RWPE2 (cell line): ENCODE measurements around the gene JPH3.

Experiments used
- ATAC-seq: fragments of 200-7000 bp; cut with Tn5 transposase; 3 replicates; pipeline ENCODE4 v1.9.1; 2021; ENCODE audit warnings: low read depth
- DNase-seq: peaks from one replicate; pipeline ENCODE4 v3.0.0-alpha.2; 2020; ENCODE audit warnings: low spot score
- H3K27ac ChIP-seq: fragments of 450-650 bp; 2 replicates; pipeline ENCODE4 v1.5.1; 2017; ENCODE audit warnings: mild to moderate bottlenecking; ENCODE audit not compliant: poor library complexity, severe bottlenecking
- H3K27me3 ChIP-seq: fragments of 250-450 bp; sonication (Bioruptor Pico); 2 replicates; pipeline ENCODE4 v1.5.1; 2021; ENCODE audit warnings: mild to moderate bottlenecking, moderate library complexity; ENCODE audit not compliant: insufficient read depth, poor library complexity, severe bottlenecking
- H3K36me3 ChIP-seq: fragments of 250-450 bp; sonication (Bioruptor Pico); 2 replicates; pipeline ENCODE4 v1.5.1; 2020; ENCODE audit warnings: low read depth, mild to moderate bottlenecking, moderate library complexity
- H3K4me1 ChIP-seq: fragments of 250-450 bp; sonication (Bioruptor Pico); 2 replicates; pipeline ENCODE4 v1.5.1; 2021; ENCODE audit warnings: mild to moderate bottlenecking, moderate library complexity; ENCODE audit not compliant: insufficient read depth, poor library complexity, severe bottlenecking
- H3K4me3 ChIP-seq: fragments of 250-450 bp; sonication (Bioruptor Pico); 2 replicates; pipeline ENCODE4 v1.5.1; 2021; ENCODE audit warnings: mild to moderate bottlenecking, moderate library complexity; ENCODE audit not compliant: severe bottlenecking
- H3K9me3 ChIP-seq: fragments of 250-450 bp; sonication (Bioruptor Pico); 2 replicates; pipeline ENCODE4 v1.5.1; 2021; ENCODE audit warnings: mild to moderate bottlenecking, moderate library complexity; ENCODE audit not compliant: severe bottlenecking
- CTCF ChIP-seq: fragments of 450-650 bp; IDR thresholded peaks from one replicate; pipeline ENCODE4 v1.5.1; 2017; ENCODE audit warnings: mild to moderate bottlenecking, moderate library complexity; ENCODE audit not compliant: poor library complexity, severe bottlenecking

Gene JPH3

GRCh38 chr16:87706278-87707000 lies 104.1 kb downstream of the JPH3 start:
- DNase-seq (no peak), ATAC-seq (no peak)
- Histone ChIP-seq H3K4me3 (no peak overlapping the region), H3K27ac (no peak overlapping the region), H3K36me3 (peaks cover 31% of the 10 kb centered on the region), H3K9me3 (no peaks in the 10 kb centered on the region), H3K4me1 (no peaks in the 10 kb centered on the region), H3K27me3 (no peaks in the 10 kb centered on the region)
- TF ChIP-seq CTCF = no peak

- Histone ChIP-seq H3K4me1 (no peaks in the 10 kb centered on the region), H3K4me3 (no peak overlapping the region), H3K27me3 (no peaks in the 10 kb centered on the region), H3K9me3 (no peaks in the 10 kb centered on the region), H3K27ac (no peak overlapping the region), H3K36me3 (peaks cover 26% of the 10 kb centered on the region)
- no peak for TF ChIP-seq CTCF
- ATAC-seq = no peak
- no peak for DNase-seq
Observed at GRCh38 chr16:87707097-87707496, 104.8 kb downstream of the JPH3 start.

- no peak overlapping the region for H3K4me3 ChIP-seq
Observed at GRCh38 chr16:87707714-87708580, 105.6 kb downstream of the JPH3 start.

GRCh38 chr16:87708881-87709638 lies 106.8 kb downstream of the JPH3 start:
- Histone ChIP-seq H3K4me3 (no peak overlapping the region), H3K36me3 (peaks cover 14% of the 10 kb centered on the region), H3K4me1 (no peaks in the 10 kb centered on the region), H3K9me3 (no peaks in the 10 kb centered on the region), H3K27me3 (no peaks in the 10 kb centered on the region), H3K27ac (no peak overlapping the region)
- no peak for ATAC-seq
- no peak for TF ChIP-seq CTCF
- no peak for DNase-seq

More at GRCh38 chr16:87707714-87708580, 105.6 kb downstream of the JPH3 start:
- H3K27ac ChIP-seq = no peak overlapping the region
- H3K9me3 ChIP-seq = no peaks in the 10 kb centered on the region
- no peaks in the 10 kb centered on the region for H3K27me3 ChIP-seq
- H3K36me3 ChIP-seq = peaks cover 20% of the 10 kb centered on the region
- DNase-seq (no peak), ATAC-seq (no peak)
- no peak for TF ChIP-seq CTCF
- no peaks in the 10 kb centered on the region for H3K4me1 ChIP-seq
